GM18520 (cell line): ENCODE data around the gene MARK1.

Source experiments
- ATAC-seq: cut with Tn5 transposase; IDR thresholded peaks from one replicate; pipeline ENCODE4 v1.9.1; 2021; ENCODE audit not compliant: unreplicated experiment

The MARK1 gene

DNA sequence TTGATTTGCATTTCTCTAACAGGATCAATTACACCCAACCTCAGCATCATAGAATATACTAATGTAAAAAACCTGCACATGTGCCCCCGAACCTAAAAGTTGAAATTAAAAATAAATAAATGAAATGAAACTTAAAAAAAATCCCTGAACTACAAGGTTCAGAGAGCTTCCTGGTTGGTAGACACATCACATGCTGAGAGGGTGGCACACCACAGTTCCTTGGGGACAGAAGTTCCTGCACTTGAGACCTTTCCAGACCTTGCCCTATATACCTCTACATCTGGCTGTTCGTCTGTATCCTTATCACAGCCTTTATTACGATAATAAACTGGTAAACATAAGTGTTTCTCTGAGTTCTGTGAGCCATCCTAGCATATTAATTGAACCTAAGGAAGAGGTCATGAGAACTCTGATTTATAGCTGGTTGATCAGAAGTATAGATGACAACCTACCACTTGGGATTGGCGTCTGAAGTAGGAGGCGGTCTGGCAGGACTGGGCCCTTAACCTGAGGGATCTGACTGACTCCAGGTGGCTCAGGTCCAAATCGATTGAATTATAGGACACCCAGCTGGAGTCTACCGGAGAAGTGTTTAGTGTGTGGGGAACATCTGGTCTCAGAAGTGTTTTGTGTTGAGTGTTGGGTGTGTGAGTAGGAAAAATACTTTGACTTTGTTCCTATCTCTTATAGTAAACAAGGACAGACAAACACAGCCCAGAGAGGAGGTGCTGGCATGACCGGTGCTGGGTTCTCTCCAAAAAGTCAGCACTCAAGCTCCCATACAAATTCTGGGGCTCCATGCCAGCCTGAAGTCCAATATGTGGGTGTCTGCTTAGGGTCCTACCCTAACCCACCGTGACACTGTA, 181.2 kb downstream of the MARK1 start:
- ATAC-seq, result no peak

DNA sequence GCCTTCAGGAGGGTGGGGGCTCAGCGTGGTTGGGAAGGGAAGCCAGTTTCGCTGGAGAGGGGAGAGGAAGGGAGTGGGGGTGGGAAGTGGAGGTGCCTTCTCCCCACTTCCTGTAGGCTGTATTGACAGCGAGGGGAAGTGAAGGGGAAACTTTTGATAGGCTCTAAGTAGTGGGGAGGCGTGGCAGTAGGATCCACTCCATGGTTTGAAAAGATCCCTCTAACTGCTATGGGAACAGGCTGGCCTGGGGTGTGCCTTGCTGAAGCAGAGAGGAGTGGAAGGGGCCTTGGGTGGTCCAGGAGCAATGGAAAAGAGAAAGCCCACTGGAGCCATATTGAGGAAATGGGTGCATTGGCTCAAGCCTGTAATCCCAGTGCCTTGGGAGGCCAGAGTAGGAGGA, 182.4 kb downstream of the MARK1 start:
- ATAC-seq, result no peak

DNA sequence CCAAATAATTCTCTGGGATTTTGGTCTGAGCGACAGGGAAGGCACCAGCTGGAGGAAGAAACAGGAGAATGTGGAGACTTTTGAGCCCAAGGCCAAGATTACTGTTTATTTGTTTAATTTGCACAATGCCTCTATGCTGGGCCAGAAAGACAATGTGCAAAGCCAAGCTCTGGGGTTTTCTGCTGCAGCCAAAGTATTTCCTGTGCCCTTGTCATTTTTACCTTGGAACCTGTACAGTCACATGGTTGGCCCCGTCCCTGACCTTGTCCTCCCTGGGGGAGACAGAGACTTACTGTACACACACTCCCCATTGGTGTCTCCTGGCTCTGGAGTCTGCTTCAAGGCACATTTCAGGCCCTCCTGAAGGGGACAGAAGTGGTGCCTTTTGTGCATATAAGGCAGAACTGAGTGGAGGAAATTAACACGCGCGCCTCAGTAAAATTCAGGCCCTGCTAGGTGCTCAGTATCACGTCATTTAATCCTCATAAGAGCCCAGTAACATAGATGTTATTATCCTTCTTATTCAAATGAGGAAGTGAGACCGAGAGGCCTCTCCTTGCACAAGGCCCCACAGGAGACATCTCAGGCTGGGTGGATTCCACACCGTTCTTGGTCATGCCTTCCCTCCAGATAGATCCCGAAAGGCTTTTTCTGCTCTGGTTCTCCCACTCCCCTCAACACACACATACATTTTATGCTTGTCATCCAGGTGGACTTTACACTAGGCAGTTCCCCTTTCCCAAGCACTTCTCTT, 183.3 kb downstream of the MARK1 start:
- no peak for ATAC-seq
